Measurements from ENCODE around the gene RPLP2. TPM values are rescaled to one million over a fixed set of nuclear protein-coding genes. Genes with fewer than 3 reads are reported as not detected.

RPLP2 gene
- total and polyA plus RNA-seq, 2 donors (not counting 1 experiment from before 2014, with no cell fraction given) = 525 to 3,947 TPM

DNA sequence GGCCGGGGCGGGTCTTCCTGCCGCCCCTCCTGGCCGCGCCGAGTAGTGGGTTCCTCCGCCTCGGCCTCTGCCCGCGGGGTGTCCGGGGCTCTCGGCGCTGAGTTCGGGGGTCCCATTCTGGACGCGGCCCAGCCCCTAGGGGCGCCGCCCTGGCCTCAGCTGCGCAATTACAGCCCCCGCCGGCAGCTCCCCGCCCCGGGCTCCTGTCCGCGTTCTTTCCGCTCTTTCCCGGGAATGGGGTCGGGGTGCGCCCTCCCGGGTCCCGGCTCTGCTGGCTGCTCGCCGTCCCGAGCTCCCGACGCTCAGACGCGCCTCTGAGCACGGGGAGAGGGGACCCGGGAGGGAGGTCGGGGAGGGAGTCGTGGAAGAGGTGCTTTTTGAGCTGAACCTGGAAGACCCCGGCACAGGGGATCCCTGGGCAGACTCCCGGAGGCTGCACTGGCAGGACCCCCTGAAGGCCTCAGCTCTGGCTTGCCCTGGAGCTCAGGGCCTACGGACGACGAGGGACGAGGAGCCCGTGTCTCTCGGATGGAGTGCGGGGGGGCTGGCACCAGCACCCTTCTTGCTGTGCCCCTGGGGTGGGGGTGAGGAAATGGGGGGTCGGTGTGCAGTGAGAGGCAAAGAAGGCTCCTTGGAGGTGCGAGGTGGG lies 33.4 kb downstream of the RPLP2 start:
- Histone ChIP-seq H3K27ac (ENCODE audit: low read length in 2 of 2) (no peak overlapping the region), H4K20me1 (ENCODE audit: control insufficient read depth, insufficient read depth, low read length, poor library complexity, severe bottlenecking) (peaks cover 32% of the 10 kb centered on the region), H3K4me3 (ENCODE audit: control extremely low read depth in 1 of 5, extremely low read depth in 1 of 5, insufficient read depth in 1 of 5, low read depth in 2 of 5, low read length in 4 of 5) (peak overlapping the region in 4 of 5 experiments; percentile 69 to 96 (median 76)), H3K27me3 (replicated peaks in 1 of 4; ENCODE audit: control extremely low read depth in 1 of 4, control insufficient read depth in 3 of 4, insufficient read depth in 4 of 4, low read length in 3 of 4) (peaks cover 0 to 36% (median 8%) of the 10 kb centered on the region in 4 experiments), H3K79me2 (ENCODE audit: control insufficient read depth, insufficient read depth, low read length) (peaks cover 20% of the 10 kb centered on the region), H2AFZ (ENCODE audit: insufficient read depth, low read depth, low read length, poor library complexity, severe bottlenecking) (peak overlapping the region; percentile 96), H3K4me2 (replicated peaks; ENCODE audit: low read depth, low read length, poor library complexity, severe bottlenecking) (peak overlapping the region; percentile 88), H3K36me3 (replicated peaks in 1 of 2; ENCODE audit: control extremely low read depth in 1 of 2, control insufficient read depth in 1 of 2, extremely low read depth in 1 of 2, insufficient read depth in 2 of 2, low read length in 1 of 2) (peaks cover 0 to 14% of the 10 kb centered on the region in 2 experiments), H3K4me1 (ENCODE audit: control insufficient read depth in 2 of 2, insufficient read depth in 2 of 2, low read length in 2 of 2) (peaks cover 27 to 41% of the 10 kb centered on the region in 2 donors), H3K9me3 (ENCODE audit: control extremely low read depth in 1 of 3, control insufficient read depth in 2 of 3, insufficient read depth in 1 of 3, low read length in 2 of 3) (no peaks in the 10 kb centered on the region), H3K9ac (ENCODE audit: low read length) (peak overlapping the region; percentile 85)
- ATAC-seq (ENCODE audit: low read depth) (peak; percentile 6), DNase-seq (peak; percentile 52)
- peak overlapping the region; percentile 32 for H3K27ac Mint-ChIP-seq
- TF ChIP-seq, protein P1, sequence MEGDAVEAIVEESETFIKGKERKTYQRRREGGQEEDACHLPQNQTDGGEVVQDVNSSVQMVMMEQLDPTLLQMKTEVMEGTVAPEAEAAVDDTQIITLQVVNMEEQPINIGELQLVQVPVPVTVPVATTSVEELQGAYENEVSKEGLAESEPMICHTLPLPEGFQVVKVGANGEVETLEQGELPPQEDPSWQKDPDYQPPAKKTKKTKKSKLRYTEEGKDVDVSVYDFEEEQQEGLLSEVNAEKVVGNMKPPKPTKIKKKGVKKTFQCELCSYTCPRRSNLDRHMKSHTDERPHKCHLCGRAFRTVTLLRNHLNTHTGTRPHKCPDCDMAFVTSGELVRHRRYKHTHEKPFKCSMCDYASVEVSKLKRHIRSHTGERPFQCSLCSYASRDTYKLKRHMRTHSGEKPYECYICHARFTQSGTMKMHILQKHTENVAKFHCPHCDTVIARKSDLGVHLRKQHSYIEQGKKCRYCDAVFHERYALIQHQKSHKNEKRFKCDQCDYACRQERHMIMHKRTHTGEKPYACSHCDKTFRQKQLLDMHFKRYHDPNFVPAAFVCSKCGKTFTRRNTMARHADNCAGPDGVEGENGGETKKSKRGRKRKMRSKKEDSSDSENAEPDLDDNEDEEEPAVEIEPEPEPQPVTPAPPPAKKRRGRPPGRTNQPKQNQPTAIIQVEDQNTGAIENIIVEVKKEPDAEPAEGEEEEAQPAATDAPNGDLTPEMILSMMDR (IDR thresholded peaks at IDR 0.05) = peak; percentile 34
- TF ChIP-seq EZH2 (IDR thresholded peaks at IDR 0.05; ENCODE audit: borderline replicate concordance, insufficient read depth, low read depth, low read length, poor library complexity, severe bottlenecking) = no peak
- CTCF ChIA-PET = interaction anchor here (0.8 to 1.6 kb wide), 4 partner anchors 10 to 44 kb away, joined by 3 to 6 read pairs (median 3); partner anchors contain the start of genes CD151 and CRACR2B
- H3K4me1 Mint-ChIP-seq = peaks cover 27% of the 10 kb centered on the region
- peak overlapping the region; percentile 83 for H3K4me3 Mint-ChIP-seq
- 1% methylated on average over 50 of the region's 53 CpGs for WGBS (ENCODE audit: insufficient coverage)
- POLR2A ChIA-PET = interaction anchor here (0.6 to 5.2 kb wide), 11 partner anchors 8 to 433 kb away, joined by 3 to 29 read pairs (median 6); partner anchors contain the start of genes CD151, CRACR2B, PNPLA2 and RPLP2
- H3K9me3 Mint-ChIP-seq (ENCODE audit: insufficient read depth) = no peaks in the 10 kb centered on the region
- H3K27me3 Mint-ChIP-seq = no peaks in the 10 kb centered on the region
- intact Hi-C loops (cut with micrococcal nuclease) = loop anchor here (2.0 to 5.0 kb wide), 2 partner anchors 68 to 1009 kb away; partner anchors contain the start of genes CHID1 and LSP1
